ENCODE measurements around the gene PRR11. TPM values are rescaled to one million over a fixed set of nuclear protein-coding genes. Genes with fewer than 3 reads are reported as not detected.

The PRR11 gene
- total RNA-seq, 1 experiment from 2014 or later = 86.7 TPM

DNA sequence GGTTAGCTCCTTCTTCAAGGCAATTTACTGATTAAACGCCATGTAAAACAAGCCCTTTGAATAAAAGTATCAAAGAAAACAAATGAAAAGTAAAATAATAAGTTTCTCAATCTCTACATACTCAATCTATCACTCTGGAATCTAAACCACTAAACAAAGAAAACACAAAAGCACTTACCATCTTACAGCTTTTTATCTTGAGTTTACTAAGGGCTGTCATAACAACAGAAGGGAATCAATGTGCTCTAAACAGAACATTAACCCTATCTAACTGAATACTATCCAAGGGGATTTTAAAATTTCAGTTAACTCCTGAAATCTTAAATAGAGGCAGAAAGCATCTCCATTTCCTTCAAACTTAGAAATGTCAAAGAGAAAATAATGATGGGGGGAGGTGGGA is 4.0 kb upstream of the PRR11 start:
- TF ChIP-seq, protein P1, sequence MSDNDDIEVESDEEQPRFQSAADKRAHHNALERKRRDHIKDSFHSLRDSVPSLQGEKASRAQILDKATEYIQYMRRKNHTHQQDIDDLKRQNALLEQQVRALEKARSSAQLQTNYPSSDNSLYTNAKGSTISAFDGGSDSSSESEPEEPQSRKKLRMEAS (IDR thresholded peaks at IDR 0.05) = no peak
- TF ChIP-seq, protein P2, sequence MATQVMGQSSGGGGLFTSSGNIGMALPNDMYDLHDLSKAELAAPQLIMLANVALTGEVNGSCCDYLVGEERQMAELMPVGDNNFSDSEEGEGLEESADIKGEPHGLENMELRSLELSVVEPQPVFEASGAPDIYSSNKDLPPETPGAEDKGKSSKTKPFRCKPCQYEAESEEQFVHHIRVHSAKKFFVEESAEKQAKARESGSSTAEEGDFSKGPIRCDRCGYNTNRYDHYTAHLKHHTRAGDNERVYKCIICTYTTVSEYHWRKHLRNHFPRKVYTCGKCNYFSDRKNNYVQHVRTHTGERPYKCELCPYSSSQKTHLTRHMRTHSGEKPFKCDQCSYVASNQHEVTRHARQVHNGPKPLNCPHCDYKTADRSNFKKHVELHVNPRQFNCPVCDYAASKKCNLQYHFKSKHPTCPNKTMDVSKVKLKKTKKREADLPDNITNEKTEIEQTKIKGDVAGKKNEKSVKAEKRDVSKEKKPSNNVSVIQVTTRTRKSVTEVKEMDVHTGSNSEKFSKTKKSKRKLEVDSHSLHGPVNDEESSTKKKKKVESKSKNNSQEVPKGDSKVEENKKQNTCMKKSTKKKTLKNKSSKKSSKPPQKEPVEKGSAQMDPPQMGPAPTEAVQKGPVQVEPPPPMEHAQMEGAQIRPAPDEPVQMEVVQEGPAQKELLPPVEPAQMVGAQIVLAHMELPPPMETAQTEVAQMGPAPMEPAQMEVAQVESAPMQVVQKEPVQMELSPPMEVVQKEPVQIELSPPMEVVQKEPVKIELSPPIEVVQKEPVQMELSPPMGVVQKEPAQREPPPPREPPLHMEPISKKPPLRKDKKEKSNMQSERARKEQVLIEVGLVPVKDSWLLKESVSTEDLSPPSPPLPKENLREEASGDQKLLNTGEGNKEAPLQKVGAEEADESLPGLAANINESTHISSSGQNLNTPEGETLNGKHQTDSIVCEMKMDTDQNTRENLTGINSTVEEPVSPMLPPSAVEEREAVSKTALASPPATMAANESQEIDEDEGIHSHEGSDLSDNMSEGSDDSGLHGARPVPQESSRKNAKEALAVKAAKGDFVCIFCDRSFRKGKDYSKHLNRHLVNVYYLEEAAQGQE (IDR thresholded peaks at IDR 0.05; ENCODE audit: low read depth) = no peak
- Histone ChIP-seq H3K4me2 (ENCODE audit: low read length) (no peak overlapping the region), H3K4me3 (replicated peaks in 1 of 2; ENCODE audit: low read depth in 1 of 2, low read length in 2 of 2) (no peak overlapping the region), H3K27ac (ENCODE audit: low read depth, low read length) (no peak overlapping the region), H4K20me1 (ENCODE audit: insufficient read depth) (no peaks in the 10 kb centered on the region), H3K9me3 (ENCODE audit: control insufficient read depth in 1 of 2, insufficient read depth in 1 of 2, low read depth in 1 of 2, low read length in 2 of 2) (no peaks in the 10 kb centered on the region), H3K4me1 (ENCODE audit: control insufficient read depth in 1 of 2, insufficient read depth in 2 of 2, low read length in 2 of 2) (peaks cover 10 to 20% of the 10 kb centered on the region in 2 experiments), H3K36me3 (ENCODE audit: control insufficient read depth in 1 of 2, insufficient read depth in 2 of 2, low read length in 2 of 2) (no peaks in the 10 kb centered on the region), H3K9ac (ENCODE audit: low read length) (no peak overlapping the region), H3K9me2 (ENCODE audit: insufficient read depth) (no peaks in the 10 kb centered on the region), H3K27me3 (ENCODE audit: insufficient read depth, low read length) (no peaks in the 10 kb centered on the region), H2AFZ (ENCODE audit: low read depth, low read length, poor library complexity, severe bottlenecking) (no peak overlapping the region), H3K79me2 (ENCODE audit: insufficient read depth, low read length) (peaks cover 89% of the 10 kb centered on the region)
- BruUV-seq (replicated peaks) = no TSS peak
- DNase-seq (ENCODE audit: low read depth, low spot score) = no peak
- intact Hi-C loops (cut with micrococcal nuclease) = no loop called here
- ChIA-PET CTCF (no interaction called here), POLR2A (no interaction called here), RAD21 (ENCODE audit: low non-redundant PET in 1 of 2, low total read pairs in 2 of 2, uncharacterized antibody in 2 of 2, unreplicated experiment in 2 of 2) (no interaction called here)
- ATAC-seq = no peak

DNA sequence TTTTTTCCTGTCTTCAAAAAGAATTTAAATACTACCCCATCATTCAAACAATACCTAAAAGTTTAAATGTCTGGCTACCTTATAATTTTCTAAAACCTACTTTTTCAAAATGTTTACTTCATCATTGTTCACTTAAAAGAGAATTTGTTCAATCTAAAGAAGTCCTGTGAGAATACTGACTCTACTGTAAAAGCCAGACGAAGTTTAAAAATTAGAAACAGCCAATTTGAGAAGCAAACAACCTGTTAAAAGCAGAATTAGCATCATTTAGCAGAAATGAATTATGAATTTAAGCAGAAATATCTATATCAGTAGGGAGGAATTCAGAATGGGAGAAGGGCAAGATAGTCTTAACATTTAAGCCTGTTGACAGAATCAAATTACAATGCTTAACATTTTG is 2.6 kb upstream of the PRR11 start:
- peak overlapping the region; percentile 94 for H3K9ac ChIP-seq (ENCODE audit: low read length)
- TF ChIP-seq POLR2A (IDR thresholded peaks at IDR 0.05; ENCODE audit: borderline replicate concordance, extremely low read depth, insufficient read depth, insufficient read length) = no peak
- TF ChIP-seq TCF7L2 (IDR thresholded peaks at IDR 0.05; ENCODE audit: borderline replicate concordance, extremely low read depth, insufficient read depth, insufficient read length) = no peak
- no peak for TF ChIP-seq POLR2AphosphoS5 (IDR thresholded peaks at IDR 0.05; ENCODE audit: low read depth, low read length)
- TF ChIP-seq, protein P3, sequence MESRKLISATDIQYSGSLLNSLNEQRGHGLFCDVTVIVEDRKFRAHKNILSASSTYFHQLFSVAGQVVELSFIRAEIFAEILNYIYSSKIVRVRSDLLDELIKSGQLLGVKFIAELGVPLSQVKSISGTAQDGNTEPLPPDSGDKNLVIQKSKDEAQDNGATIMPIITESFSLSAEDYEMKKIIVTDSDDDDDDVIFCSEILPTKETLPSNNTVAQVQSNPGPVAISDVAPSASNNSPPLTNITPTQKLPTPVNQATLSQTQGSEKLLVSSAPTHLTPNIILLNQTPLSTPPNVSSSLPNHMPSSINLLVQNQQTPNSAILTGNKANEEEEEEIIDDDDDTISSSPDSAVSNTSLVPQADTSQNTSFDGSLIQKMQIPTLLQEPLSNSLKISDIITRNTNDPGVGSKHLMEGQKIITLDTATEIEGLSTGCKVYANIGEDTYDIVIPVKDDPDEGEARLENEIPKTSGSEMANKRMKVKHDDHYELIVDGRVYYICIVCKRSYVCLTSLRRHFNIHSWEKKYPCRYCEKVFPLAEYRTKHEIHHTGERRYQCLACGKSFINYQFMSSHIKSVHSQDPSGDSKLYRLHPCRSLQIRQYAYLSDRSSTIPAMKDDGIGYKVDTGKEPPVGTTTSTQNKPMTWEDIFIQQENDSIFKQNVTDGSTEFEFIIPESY (IDR thresholded peaks at IDR 0.05; ENCODE audit: extremely low read depth, insufficient replicate concordance, low read length) = no peak
- no peak for TF ChIP-seq JUND (IDR thresholded peaks at IDR 0.05)
- TF ChIP-seq EGR1 (IDR thresholded peaks at IDR 0.05; ENCODE audit: low read depth) = no peak
- TF ChIP-seq, protein P4, sequence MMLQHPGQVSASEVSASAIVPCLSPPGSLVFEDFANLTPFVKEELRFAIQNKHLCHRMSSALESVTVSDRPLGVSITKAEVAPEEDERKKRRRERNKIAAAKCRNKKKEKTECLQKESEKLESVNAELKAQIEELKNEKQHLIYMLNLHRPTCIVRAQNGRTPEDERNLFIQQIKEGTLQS (IDR thresholded peaks at IDR 0.05) = no peak
- no peak for TF ChIP-seq CEBPB (IDR thresholded peaks at IDR 0.05; ENCODE audit: low read depth)
- no peak for TF ChIP-seq RAD21 (IDR thresholded peaks at IDR 0.05; ENCODE audit: low read depth)
- no peak for TF ChIP-seq CBX3 (IDR thresholded peaks at IDR 0.05; ENCODE audit: low read depth)
- TF ChIP-seq SIN3A (IDR thresholded peaks at IDR 0.05; ENCODE audit: low read depth) = no peak
- TF ChIP-seq YY1 (IDR thresholded peaks at IDR 0.05; ENCODE audit: extremely low read depth, insufficient replicate concordance, low read depth, low read length) = no peak
- TF ChIP-seq EZH2 (IDR thresholded peaks at IDR 0.05) = no peak
- no peak for TF ChIP-seq SRF (IDR thresholded peaks at IDR 0.05; ENCODE audit: low read depth)
- no peak for TF ChIP-seq ZNF274 (IDR thresholded peaks at IDR 0.05; ENCODE audit: low read depth, low read length)
- no peak for TF ChIP-seq SP1 (IDR thresholded peaks at IDR 0.05; ENCODE audit: low read depth)

More for the DNA sequence above, 2.6 kb upstream of the PRR11 start:
- Histone ChIP-seq H3K4me1 (ENCODE audit: control insufficient read depth in 1 of 2, insufficient read depth in 2 of 2, low read length in 2 of 2) (peaks cover 19 to 34% of the 10 kb centered on the region in 2 experiments), H3K4me3 (replicated peaks in 1 of 2; ENCODE audit: low read depth in 1 of 2, low read length in 2 of 2) (peak overlapping the region; percentile 71 to 80; a peak in 3 of 4 replicates), H3K4me2 (ENCODE audit: low read length) (peak overlapping the region; percentile 86), H3K27ac (ENCODE audit: low read depth, low read length) (no peak overlapping the region), H4K20me1 (ENCODE audit: insufficient read depth) (no peaks in the 10 kb centered on the region), H3K9me2 (ENCODE audit: insufficient read depth) (no peaks in the 10 kb centered on the region), H3K36me3 (ENCODE audit: control insufficient read depth in 1 of 2, insufficient read depth in 2 of 2, low read length in 2 of 2) (no peaks in the 10 kb centered on the region), H2AFZ (ENCODE audit: low read depth, low read length, poor library complexity, severe bottlenecking) (no peak overlapping the region), H3K9me3 (ENCODE audit: control insufficient read depth in 1 of 2, insufficient read depth in 1 of 2, low read depth in 1 of 2, low read length in 2 of 2) (no peaks in the 10 kb centered on the region), H3K79me2 (ENCODE audit: insufficient read depth, low read length) (peaks cover 89% of the 10 kb centered on the region), H3K27me3 (ENCODE audit: insufficient read depth, low read length) (no peaks in the 10 kb centered on the region)
- DNase-seq (ENCODE audit: low read depth, low spot score) = no peak
- RAD21 ChIA-PET (ENCODE audit: low non-redundant PET in 1 of 2, low total read pairs in 2 of 2, uncharacterized antibody in 2 of 2, unreplicated experiment in 2 of 2) = no interaction called here
- CTCF ChIA-PET = no interaction called here
- POLR2A ChIA-PET = no interaction called here
- ATAC-seq = no peak
- intact Hi-C loops (cut with micrococcal nuclease) = no loop called here
- BruUV-seq (replicated peaks) = no TSS peak
